ENCODE results near the gene VPS45.
"Not testable (repeated sequence)": the region's sequence is repeated elsewhere in the genome, so short reads cannot be mapped to it uniquely, and the experiment has no call there.

VPS45 gene

DNA sequence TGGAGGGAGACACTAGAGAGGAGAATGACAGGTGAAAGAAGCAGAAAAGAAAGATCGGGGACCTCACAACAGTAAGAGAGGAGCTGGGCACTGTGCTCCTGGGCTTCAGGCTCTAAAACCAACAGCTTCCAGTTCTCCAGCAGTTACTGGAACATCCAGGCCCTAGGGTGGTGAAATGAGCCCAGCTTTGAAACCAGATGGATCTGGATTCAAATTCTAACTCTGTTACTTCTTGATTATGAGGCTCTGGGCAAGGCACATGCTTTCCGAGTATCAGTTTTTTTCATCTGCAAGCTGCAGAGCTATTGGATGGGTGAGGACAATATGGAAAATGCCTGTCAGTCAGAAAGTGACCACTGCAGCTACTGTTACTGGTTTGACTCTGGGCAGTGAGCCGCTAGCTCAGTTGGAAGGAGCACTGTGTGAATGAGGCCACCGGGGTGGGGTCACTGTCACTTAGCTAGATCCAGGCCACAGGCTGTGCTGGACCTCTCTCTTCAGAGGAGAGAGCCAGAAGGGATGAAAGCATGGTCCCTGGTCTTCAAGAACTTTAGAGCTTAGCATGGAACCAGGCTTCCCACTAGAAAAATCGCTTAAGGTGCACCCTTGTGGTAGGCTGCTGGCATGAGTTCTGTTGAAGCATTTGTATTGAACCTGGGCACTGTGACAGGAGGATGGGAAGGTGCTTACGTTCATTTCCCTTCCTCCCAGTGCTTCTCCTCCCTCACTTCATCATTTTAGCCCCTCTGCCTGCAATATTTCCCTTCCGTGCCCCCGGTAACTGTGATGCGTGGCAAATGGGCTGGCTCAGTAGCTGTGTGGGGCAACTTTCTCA is 94.4 kb downstream of the VPS45 start:
- no peak for DNase-seq

DNA sequence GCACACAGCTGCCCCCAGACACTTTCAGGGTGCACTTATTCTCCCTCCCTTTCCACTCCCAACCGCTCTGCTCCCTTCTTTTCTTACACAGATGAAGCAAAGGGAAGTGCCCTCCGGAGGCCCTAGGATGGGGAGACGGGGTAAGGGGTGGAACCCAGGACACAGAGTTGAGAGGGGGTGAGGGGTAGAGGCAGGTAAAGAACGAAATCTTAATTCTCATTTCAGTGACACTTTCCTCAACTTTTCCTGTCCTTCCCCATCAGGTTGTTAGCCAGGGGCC is 94.9 kb downstream of the VPS45 start:
- no peak for DNase-seq

DNA sequence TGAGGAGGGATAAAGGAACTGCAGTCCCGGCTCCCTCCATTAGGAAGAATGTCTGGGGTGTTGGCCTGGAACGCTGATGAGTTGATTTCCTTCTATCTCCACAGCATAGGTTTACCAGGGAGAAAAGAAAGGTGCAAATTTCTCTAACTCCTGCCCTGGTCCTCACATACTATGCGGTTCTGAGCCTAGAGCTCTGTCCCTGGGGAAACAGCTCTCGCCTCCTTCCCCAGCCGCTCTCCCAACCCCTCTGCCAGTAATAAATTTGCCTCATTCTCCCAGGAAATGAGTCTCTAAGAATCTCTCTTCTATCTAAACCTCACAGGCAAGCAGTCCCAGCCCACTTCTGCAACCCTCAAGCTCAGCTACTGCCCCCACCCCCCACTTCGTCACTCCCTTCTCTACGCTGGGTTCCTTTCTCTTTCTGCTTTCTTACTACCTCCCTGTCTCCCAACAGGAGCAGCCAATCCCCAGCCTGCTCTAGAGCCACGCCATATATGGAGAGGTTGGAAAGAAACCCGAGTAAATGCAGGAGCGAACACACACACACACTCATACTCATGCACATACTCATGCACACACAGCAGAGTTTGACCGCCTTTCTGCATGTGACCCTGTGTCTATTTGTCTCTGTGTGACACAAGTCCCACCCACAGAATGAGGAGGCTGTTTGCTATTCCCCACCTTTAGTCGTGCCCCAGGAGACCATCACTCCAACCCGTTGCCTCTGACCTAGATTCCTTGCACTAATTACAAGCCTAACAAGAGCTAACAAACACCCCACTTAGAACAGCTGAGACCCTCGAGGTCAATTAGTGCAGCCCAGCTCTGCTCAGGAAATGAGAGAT is 95.5 kb downstream of the VPS45 start:
- peak; percentile 89 for DNase-seq

DNA sequence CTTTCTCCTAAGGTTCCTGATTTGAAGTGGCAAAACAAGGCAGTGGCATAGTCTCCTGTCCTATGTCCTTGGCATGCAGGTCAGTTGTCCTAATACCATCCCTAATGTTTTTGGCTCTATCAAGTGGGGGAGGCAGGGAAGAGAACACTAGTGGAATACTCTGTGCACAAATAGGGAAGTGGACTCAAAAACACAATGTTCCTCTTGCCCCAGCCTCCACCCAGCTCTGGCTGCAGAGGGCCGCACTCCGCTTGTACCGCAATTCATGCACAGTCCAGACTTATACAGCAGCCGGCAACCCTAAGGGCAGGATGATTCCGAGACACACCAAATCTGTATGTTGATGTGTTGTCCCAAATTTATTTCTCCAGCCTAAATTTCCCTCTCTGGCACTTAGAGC is 96.6 kb downstream of the VPS45 start:
- DNase-seq, result no peak

DNA sequence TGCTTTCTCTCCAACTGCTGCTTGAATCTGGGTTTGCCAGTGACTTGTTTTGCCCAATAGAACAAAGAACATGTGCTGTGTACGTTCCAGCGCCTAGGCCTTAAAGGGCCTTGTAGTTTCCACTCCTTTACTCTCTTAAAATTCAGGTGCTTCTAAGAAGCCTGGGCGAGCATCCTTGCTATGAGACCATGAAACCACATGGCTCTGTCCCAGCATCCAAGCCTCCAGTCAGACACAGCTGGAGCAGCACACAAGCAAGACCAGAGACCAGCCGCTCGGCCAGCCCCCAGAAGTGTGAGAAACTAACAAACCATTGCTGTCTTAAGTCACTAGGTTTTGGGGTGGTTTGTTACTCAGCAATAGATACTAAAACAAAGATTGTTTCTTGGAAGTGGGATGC is 97.2 kb downstream of the VPS45 start:
- no peak for DNase-seq

DNA sequence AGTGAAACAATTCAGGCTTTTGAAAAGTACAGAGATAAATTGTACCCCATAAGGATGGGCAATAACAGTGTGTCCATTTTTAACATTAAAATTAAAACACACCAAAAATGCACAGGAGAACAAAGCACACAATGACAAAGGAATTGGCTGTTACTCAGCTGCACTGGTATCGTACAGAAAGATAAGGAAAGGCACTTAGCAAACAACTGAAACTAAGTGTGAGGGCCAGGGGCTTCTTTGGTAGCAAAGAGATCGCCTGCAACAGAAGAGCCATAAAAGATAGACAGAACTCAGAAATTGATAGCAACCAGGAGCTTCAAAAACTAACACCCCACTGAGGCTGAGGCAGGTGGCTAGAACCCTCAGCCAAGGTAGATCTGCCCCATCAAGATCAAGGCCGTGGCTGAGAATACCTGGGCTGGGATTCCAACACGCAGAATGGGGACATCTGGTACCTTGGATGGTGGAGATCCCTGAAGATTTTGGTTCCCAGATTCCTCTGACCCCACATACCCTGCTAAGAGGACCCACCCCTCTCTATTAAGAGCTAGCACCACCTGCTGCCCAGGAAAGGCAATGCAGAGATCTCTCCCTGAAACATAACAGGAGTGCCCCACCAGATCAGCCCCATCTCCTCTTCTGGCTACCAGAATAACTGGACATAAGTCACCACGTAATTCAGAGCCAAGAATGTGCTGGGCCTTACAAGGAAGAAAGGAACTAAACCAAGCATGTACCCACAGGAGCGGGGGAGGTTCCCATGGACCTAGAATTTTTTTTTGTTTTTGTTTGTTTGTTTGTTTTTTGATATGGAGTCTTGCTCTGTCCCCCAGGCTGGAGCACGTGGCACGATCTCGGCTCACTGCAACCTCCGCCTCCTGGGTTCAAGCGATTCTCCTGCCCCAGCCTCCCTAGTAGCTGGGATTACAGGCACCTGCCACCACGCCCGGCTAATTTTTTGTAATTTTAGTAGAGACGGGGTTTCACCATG is 98.3 kb downstream of the VPS45 start:
- DNase-seq, result no peak

DNA sequence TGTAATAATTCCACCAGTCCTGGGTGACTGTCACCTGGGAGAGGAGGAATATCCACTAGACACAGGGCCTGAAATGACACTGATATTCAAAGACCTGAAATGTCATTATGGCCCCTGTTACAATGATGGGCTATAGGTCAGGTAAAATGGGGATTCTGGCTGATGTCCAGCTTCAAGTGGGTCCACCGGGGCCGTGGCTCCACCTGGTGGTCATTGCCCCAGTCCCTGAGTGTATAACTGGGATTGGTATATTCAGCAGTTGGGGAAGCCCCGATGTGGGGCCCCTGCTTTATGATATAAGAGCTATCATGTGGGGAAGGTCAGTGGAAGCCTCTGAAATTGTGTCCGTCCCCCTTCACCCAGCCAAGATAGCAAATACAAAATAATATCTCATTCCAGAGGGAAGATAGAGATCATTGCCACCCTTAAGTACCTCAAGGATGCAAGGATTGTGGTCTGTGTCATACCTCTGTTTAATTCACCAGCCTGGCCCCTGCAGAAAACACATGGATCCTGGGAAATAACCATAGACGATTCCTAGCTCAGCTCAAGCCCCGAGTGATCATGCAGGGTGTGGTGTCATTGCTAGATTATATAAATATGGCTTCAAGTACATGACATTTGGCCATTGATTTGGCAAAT is 101.5 kb downstream of the VPS45 start:
- no peak for DNase-seq

DNA sequence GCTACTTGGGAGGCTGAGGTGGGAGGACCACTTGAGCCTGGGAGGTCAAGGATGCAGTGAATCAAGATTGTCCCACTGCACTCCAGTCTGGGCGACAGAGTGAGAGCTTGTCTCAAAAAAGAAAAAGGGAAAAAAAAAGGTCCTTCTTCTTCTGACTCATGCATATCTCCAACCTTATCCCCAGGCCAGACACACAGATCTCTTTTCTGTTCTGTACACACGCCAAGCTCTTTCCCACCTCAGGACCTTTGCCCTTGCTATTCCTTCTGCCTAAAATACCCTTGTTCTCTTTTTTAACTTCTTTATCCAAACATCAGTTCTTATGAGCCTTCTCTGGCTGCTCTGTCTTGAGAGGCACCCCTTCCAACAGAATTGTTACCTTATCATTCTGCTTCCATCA is 104.2 kb downstream of the VPS45 start:
- DNase-seq, result no peak

DNA sequence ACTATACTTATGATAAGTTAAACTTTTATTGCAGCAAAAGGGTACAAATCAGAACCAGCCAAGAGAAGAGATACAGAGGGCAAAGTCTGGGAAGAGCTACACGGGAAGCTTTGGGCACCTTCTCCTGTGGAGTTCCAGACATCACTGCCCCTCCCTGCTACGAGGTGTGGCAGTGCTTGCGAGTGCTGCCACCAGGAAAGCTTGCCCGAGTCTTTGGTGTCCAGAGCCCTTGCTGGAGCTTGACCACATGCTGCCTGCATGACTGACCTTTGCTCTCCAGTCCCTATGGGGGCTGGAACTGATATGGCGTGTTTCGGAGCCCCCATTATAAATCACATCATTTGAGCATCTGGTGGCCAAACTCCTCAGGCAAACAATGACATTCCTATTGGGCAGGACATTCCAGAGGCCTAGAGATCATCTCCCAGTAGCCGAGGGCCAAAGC is 105.6 kb downstream of the VPS45 start:
- DNase-seq, result no peak

DNA sequence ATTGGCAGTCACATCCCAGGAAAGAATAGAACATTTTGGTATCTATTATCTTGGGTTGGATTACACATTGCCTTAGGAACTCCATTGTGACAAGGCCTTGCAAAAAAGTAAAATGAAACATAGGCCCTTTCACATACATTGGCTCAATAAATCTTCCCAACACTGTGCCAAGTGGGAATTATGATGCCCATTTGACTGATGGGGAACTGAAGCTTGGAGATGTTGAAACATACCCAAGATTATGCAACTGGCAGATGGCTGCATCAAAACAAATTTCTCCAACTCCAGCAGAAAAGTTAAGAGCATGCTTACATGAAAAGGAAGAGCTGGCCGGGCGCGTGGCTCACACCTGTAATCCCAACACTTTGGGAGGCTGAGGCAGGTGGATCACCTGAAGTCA is 109.0 kb downstream of the VPS45 start:
- no peak for DNase-seq

DNA sequence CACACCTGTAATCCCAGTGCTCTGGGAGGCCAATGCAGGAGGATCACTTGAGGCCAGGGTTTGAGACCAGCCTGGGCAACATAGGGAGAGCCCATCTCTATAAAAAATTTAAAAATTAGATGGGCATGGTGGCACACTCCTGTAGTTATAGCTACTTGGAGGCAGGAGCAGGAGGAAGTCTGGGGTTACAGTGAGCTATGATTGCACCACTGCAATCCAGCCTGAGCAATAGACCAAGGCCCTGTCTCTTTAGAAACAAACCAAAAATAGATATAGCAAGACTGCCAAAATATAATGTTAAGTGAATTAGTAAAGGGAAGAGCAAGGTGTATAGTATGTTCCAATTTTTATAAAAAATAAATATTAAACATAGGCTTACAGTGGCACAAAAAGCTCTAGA is 111.0 kb downstream of the VPS45 start:
- DNase-seq, result peak; percentile 48

DNA sequence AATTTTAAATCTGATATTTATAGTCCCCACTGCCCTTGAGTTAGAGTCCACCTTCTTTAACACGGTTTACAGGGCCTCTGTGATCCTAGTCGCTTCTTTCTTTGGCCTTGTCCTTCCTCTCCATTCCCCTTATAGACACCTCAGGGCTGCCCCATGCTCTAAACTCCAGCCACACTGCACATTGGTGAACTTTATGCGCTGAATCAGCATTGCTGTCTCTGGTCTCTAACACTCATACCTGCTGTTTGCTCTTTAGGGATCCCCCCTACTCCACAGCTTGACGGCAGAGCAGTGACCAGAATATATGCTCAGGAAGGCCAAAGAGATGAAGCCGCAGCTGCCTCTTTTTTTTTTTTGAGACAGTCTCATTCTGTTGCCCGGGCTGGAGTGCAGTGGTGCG is 112.3 kb downstream of the VPS45 start:
- no peak for DNase-seq

DNA sequence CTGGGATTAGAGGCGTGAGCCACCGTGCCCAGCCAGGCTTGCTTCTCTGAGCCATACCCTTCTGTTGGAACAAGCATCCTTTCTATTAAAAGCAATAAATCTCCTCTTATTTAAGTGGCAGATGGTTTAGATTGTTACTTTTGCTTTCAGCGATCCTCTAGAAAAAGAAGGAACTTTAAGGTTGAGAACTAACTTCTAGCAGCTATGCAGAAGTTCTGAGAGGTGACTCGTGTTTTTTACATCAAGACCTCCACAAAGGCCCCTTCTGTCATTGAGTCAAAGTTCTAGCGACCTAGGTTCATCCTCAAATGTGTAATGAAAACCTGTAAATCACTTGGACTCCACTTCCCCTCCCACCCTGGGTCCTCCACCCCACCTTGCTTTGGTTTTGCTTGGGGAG is 112.9 kb downstream of the VPS45 start:
- no peak for DNase-seq

DNA sequence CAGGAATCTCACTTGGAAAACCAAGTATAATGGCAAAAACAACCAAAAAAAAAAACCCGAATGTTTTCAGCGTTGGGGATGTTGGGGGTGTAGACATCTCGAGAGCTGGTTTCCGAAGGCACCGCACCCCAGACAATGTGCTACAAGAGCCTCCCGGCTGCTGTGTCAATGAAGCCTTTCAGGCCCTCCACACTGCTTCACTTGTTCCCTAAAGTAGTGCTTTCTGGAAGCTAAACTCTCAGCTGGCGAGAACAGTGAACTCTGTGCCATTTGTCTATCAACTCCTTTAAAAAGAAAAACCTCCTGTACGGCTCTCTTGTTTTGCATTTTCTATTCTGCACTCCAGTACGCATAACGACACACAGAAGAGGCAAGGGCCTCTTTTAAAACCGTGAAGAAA is 114.7 kb downstream of the VPS45 start:
- DNase-seq, result no peak

DNA sequence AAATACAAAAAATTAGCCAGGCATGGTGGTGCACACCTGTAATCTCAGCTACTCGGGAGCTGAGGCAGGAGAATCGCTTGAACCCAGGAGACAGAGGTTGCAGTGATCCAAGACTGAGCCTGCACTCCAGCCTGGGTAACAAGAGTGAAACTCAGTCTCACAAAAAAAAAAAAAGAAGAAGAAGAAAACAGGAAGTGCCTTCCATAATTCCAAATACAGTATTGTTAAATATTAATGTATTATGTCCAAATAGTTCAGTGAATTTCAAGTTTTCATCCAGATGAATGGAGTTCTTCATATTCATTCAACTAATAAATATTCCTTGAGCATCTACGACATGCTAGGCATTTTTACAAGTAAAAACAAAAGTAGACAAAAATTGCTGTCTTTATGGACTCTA is 115.5 kb downstream of the VPS45 start:
- DNase-seq, result no peak

DNA sequence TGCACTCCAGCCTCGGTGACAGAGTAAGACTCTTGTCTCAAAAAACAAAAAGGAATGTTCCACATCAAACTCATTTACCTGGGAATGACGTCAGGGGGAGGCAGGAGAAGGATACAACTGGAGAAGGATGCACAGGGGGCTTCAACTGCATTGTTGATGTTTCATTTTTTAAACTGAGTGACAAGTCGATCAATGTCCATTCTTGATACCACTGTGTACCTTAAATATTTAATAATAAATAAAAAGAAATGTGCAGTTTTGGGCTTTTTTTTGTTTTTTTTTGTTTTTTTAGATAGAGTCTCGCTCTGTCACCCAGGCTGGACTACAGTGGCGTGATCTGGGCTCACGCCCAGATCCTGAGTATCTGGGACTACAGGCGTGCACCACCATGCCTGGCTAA is 117.9 kb downstream of the VPS45 start:
- no peak for DNase-seq

DNA sequence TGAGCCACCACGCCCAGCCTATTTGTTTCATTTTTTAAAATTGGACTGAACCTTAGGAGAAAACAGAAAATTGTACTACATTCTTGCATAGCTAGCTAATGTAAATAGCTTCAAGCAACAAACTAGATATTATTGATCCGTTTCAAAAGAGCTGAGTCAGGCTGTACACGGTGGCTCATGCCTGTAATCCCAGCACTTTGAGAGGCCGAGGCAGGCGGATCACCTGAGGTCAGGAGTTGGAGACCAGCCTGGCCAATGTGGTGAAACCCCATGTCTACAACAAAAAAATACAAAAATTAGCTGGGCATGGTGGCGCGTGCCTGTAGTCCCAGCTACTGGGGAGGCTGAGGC is 118.8 kb downstream of the VPS45 start:
- DNase-seq, result not testable (repeated sequence)

DNA sequence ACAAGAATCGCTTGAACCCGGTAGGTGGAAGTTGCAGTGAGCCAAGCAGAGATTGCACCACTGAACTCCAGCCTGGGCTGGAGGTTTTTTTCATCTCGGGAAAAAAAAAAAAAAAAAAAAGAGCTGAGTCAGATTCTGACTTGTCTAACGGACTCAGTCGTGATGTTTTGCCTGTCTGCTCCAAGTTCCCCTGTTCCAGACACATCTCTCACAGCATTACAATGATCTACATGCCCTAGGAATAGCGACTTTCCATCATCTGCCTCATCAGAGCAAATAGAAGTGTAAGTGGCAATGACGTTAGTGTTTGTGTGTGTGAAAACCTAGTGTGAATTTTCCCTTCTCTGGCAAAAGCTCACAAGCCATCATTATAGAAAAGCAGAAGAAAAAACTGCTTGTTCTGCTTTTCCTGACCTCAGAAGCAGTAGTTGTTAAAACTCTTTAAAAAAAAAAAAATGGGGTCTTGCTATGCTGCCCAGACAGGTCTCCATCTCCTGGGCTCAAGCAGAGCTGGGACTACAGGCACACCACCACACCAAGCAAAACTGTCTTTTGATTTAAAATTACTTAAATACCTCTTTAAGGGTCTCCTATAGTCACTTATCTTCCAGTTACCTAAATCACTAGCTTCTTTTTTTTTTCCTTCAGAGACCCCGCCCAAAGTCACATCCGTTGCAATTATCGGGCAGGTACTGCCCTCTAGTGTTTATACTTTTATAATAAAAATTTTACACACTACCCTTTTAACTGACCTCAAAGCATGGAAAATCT is 119.4 kb downstream of the VPS45 start:
- DNase-seq, result peak; percentile 48

DNA sequence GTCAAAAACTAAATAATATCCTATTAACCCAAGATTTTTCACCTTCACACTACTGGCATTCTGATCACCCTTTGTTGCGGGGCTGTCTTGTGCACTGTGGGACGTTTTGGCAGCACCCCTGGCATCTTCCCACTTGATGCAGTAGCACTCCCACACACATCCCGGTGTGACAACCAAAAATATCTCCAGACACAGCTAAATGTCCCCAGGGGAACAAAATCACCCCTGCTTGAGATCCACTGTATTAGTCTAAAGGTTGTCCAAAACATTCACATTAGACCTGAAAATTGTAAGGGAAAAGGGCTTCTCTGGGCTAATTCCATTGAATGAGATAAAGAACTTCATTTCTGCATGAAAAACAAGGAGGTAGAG is 120.0 kb downstream of the VPS45 start:
- no peak for DNase-seq

DNA sequence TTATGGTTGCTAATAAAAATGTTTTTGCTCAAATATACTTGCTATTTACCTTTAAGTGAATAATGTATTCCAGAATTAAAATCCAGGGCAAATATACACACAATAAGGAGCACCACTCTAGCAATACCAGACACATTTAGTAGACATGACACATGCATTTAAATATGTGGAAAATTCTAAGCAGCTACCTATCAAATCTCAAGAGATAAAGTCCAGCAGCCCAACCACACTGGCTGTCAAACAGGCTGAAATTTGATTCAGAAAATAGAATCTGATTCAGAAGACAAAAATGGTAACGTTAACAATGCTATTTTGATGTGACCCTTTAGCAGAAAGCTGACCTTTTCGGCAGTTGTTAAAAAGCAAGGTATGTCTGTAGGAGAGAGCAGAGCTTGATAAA is 124.4 kb downstream of the VPS45 start:
- DNase-seq, result no peak

DNA sequence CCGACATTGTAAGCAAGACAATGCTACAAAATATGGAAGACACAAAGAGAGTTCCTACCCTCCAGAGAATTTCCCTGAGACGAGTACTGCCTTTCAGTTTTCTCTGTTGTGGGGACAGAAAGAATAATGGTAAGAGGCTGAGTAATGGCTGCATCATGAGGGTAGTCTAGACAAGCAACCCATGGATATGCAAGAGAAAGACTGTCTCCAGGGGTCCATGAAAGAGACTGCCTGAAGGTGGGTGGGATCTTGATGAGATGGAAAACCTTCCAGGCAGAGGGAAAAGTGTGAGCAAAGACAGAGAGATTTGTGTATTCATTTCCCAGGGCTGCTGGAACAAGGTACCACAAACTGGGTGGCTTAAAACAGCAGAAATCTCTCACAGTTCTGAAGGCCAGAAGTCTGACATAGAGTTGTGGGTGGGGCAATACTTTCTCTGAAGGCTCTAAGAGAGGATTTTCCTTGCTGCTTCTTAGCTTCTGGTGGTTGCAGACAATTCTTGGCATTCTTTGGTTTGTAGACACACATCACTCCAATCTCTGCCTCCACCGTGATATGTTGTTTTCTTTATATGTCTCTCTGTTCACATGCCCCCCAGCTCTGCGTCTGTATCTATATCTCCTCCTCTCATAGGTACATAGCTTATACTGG is 126.9 kb downstream of the VPS45 start:
- no peak for DNase-seq

Data from GF-D8 (cell line).